Measurements from ENCODE around the gene FAM177B.

The FAM177B gene

DNA sequence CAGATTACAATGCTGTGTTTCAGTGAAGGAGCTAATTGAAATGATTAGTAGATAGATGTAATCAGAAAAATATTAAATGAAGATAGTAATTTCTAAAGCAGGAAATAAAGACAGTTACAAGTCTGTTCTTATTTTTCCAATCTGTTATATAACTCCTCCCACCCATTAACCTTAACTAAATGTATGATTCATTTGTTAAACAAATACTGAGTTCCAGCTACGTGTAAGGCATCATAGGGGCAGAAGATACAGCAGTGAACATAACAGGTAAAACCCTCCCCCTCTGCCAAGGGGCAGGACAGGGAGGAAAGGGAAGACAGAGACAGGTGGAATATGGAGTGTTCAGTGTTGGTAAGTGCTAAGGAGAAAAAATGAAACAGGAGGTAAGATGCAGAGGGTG lies at the start of gene FAM177B:
TSS of gene FAM177B (plus strand) at position 231 of the 400 bp plus-strand sequence. CDS start 9,344 bp downstream, outside the sequence.
- no peak for DNase-seq

DNA sequence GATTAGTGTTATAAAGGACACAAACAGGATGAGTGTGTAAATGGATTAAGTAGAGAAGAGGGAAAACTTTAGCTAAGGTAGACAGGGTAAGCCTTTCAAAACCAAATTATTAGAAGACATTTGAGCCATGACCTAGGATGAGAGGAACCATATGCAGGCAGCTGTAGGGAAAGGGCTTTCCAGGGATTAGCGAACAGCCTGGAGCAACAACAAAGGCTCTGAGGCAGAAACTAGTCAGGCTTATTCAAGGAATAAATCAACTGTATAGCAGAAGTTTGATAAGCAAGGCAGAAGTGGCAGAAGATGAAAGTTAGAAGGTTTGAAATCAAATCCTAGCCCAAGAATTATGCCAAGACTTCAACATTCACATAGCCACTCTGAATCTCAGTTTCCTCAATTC lies 46.0 kb upstream of the FAM177B start:
- no peak for DNase-seq

- no peak for DNase-seq
Observed at GRCh38 chr1:222694927-222695326, 42.1 kb upstream of the FAM177B start.

DNA sequence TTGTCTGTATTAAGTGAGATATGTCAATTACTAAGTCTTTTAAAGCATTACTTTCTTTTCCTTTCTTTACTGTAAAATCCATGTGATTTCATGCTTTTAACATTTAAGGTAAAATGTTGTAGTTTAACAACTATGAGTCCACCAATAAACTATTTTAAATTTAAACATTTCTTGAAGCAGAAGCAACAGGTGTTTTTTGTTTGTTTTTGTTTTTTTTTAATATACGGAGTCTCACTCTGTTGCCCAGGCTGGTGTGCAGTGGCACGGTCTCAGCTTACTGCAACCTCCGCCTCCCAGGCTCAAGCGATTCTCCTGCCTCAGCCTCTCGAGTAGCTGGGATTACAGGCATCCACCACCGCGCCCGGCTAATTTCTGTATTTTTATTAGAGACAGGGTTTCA lies 40.3 kb upstream of the FAM177B start:
- no peak for DNase-seq

DNA sequence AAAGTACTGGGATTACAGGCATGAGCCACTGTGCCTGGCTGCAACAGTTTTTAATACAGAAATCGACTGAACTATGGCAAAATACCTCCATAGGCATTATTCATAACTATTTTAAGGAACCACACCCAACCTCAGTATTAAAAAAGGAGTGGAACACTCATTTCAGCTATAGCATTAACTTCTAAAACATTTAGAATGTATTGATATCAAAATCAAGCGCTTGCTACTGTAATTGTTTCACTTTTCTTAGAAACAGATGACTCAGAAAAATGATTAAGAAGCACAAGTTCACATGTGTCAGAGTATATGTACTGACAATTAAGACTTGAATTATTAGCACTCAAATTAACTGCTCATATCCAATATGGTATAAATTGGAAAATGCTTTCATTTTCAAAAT lies 39.8 kb upstream of the FAM177B start:
- no peak for DNase-seq

GRCh38 chr1:222697826-222698225 lies 39.2 kb upstream of the FAM177B start:
- no peak for DNase-seq

GRCh38 chr1:222702210-222702609 lies 34.8 kb upstream of the FAM177B start:
- no peak for DNase-seq

DNA sequence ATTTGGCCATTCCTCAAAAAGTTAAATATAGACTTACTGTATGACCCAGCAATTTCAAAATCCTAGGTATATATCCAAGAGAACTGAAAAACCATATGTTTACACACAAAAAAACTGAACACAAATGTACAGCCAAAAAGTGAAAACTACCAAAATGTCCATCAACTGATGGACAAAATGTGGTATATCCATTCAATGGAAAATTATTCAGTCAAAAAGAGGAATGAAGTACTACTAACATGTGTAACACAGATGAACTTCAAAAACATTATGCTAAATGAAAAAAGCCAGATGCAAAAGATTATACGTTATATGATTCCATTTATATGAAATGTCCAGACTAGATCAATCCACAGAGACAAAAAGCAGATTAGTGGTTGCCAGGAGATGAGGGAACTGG lies 32.7 kb upstream of the FAM177B start:
- DNase-seq = no peak

- no peak for DNase-seq
Observed at GRCh38 chr1:222706815-222707214, 30.2 kb upstream of the FAM177B start.

DNA sequence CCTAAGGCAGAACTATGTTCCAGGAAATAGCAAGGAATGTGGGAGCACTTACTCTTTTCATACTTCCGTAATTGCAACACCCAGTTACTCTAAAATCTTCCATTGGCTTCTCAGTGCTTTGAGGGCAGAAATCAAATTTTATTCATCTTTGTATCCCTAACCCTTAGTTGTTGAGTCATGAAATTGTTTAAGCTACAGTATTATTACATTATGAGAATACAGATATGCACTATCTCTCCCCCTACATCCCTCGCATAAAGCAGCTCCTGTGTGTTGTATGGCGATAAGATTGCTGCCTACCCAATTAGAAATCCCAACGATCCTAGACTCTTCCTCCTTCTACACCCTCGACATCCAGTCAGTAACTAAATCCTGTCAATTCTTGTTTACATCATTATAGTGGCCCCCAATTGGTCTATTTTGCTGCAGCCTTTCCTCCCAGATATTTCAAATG lies 27.3 kb upstream of the FAM177B start:
- no peak for DNase-seq

DNA sequence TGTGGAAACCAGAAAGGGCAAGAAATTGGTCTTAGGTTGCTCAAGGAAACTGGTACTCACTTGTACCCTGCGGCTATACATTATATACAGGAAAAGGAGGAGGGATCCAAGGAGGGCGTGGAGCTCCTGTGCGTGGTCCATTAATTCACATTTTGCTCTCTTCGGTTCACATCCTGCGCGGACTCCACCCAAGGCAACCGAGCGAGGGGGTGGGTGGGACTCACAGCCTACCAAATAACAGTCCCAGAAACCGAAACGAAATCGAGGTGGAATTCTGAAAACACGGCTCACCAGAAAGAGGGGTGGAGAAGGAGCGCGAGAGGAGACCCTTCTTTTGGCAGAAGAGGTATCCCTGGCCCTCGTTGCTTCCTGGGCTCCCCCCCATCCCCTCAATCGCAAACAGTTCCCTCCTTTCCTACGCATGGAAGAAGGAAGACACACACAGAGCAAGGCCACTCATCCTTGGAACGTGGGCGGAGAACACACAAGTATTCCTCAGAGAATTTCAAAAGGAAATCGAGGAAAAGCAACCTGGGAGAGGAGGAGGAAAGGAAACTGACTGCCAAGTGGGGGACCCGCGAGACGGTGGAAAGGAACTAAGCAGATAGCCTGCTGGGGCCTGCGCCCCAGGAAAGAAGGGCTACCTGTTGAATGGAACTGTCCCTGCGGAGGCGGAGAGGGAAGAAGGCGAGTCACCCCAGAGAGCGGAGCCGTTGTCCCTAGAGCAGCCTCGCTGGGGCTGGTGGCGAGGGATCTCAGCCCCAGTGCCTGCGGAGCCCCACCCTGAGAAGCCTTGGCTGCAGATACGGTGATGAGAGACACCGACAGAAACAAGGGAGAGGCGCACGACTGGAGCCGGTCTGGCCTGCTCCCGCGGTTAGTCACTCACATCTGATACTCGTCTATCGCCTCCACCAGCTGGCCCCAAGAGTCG lies 25.4 kb upstream of the FAM177B start:
- DNase-seq = peak; percentile 74

DNA sequence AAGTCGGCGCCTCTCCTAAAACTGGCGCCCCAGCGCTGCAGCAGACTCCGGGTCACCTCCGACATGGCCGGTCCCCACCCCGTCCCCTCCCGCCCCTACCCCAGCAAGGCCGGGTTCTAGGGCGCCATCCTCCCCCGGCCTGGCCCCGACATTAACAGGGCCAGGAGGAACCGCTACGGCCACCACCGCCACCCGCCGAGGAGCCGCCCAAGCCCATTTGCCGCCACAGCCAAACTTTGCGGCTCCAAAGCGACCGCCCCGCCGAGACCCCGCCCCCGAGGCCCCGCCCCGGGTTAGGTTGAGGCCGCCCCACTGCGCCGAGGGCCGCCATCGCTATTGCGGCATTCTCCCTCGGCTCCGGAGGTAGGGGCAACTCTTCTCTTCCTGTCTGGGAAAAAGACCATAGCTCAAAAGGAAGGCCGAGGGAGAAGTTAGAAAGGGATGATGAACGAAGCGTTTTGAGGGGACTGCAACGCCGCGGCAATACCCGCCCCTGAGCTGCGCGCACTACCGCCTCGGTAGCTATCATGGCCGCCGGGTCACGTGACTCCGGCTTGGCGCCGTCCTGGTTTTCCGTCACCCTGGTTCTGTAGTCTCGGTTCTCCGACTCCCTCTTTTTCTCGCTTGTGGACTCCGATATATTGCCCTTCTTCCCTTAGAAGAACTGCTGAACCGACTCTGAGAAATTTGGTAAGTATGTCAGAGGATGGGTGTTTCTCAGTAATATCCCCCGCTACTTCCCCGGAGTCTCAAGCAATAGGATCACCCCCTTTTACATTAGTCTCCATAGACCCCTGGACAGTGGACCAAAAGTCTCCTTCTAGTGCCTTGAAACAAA lies 24.5 kb upstream of the FAM177B start, which contains the start of the genes AIDA and BROX:
TSS of gene AIDA (minus strand) at position 239 of the 838 bp plus-strand sequence. CDS start at position 65, 174 bp downstream.
TSS of gene BROX (plus strand) at position 312 of the 838 bp plus-strand sequence. CDS start 3,136 bp downstream, outside the sequence.
- DNase-seq = peak; percentile 97

DNA sequence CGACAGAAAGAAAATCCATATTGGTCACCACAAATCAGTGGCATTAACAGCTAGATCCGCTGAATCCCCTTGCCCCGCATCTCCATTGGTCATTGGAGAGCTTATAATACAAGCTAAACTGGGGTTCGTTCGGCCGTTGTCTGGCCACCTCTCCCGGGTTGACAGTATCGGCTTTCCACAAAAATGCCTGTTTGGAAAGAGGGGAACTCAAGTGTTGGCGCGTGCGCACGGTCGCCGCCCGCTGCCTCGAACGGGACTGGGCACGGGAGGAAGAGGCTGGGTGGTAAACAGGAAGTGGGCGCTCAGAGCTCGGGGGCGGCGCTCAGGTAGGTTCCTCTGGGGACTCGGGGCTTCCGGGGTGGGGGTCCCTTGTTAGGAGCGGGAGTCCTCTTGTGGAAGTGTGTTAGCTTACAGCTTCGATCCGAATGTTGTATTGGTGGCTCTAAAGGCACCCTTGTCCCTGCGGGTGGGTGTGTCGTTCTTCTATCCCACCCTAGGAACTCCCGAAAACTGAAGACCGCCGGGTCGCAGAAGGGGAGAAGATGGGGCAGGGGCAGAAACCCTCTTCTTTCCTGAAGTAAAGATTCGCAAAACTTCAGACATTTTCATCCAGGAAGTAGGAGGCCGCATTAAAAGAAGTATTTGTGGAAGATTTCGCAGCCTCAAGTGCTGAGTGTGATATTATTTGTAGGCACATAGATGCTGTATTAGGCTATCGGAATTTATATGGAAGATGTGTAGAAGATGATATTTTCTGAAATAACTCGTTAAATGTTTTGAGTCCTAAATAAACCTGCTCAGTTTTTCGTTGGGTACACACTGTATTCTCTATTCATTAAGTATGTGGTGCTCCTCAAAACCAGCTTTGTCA lies 23.7 kb upstream of the FAM177B start:
- peak; percentile 97 for DNase-seq

GRCh38 chr1:222716393-222716792 lies 20.6 kb upstream of the FAM177B start:
- DNase-seq = no peak

GRCh38 chr1:222728746-222729145 lies 8.3 kb upstream of the FAM177B start:
- no peak for DNase-seq

- no peak for DNase-seq
Observed at GRCh38 chr1:222730866-222731265, 6.1 kb upstream of the FAM177B start.

GRCh38 chr1:222732216-222733159 lies 4.5 kb upstream of the FAM177B start:
- DNase-seq = no peak

- no peak for DNase-seq
Observed at GRCh38 chr1:222734740-222735139, 2.3 kb upstream of the FAM177B start.

DNA sequence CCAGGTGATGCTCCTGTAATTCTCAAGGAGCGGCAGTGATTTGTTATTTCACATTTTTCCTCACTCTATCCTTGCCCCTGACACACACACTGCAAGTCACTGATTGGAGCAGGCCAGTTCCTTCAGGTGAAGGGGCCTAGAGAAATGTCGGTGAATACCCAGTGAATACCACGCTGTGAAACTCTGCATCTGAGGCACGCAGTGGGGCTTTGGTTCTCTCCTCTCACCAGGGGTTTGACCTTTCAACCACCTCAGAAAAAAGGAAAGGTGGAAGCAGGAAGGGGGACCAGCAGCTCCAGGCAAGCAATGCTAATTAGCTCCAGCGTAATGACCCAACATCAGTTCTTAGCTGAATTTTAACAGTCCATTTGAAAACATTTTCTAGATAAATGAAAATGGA lies 532 bp upstream of the FAM177B start:
- DNase-seq = no peak

DNA sequence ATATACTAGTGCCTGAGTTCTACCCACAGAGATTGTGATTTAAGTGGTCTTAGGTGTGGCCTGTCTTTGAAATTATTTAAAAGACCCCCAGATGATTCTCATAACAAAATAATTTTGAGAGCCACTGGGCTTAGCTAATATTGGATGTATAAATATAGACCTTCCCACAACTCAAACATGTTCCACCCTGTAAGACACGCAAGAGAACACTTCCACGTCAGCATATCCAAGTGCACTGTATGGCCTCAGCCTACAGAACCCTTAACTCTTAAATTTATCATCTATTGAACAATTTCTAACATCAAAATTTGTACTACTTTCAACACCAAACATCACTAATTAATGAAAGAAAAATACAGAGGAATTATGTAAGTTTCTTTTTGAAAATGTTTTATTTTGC lies 2.5 kb downstream of the FAM177B start:
- DNase-seq = no peak

DNA sequence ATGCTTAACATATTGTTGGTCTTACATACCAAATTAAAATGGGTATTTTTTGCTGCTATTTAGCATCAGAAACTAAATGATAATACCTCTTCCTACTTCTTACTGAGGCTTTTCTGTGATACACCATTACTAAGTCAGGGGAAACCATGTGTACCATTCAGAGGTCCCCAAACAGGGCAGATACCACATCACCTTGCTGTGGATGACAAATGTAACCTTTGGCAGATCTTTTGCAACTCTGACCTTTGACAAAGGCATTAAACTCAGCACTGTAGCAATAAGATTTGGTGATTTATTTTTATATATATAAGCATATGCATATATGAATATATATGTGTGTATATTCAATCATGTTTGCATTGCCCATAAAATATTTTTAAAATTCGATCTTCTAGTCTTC lies 2.9 kb downstream of the FAM177B start:
- no peak for DNase-seq

Data from NCI-H1092 treated with DMSO at 0.1 percent for 48 hours (cell line).